Tibial nerve (tissue), 3 donors: ENCODE data around the gene LONRF3.

ENCODE experiments used
- POLR2A ChIP-seq, 2 donors: fragments of 450-650 bp; IDR thresholded peaks; one replicate each; pipeline ENCODE4 v1.6.1; 2017; ENCODE audit warnings: antibody characterized with exemption in 2 of 2, mild to moderate bottlenecking in 2 of 2, moderate library complexity in 2 of 2
- TF ChIP-seq, protein P1 (sequence below), 5 experiments: fragments of 200-600 bp in 3 of 5; fragments of 450-650 bp in 2 of 5; sonication (generic) in 3 of 5; IDR thresholded peaks; one replicate each; pipeline ENCODE4 v1.5.1; 2016 to 2019; ENCODE audit warnings: antibody characterized with exemption in 5 of 5, mild to moderate bottlenecking in 3 of 5, moderate library complexity in 2 of 5

DNA sequence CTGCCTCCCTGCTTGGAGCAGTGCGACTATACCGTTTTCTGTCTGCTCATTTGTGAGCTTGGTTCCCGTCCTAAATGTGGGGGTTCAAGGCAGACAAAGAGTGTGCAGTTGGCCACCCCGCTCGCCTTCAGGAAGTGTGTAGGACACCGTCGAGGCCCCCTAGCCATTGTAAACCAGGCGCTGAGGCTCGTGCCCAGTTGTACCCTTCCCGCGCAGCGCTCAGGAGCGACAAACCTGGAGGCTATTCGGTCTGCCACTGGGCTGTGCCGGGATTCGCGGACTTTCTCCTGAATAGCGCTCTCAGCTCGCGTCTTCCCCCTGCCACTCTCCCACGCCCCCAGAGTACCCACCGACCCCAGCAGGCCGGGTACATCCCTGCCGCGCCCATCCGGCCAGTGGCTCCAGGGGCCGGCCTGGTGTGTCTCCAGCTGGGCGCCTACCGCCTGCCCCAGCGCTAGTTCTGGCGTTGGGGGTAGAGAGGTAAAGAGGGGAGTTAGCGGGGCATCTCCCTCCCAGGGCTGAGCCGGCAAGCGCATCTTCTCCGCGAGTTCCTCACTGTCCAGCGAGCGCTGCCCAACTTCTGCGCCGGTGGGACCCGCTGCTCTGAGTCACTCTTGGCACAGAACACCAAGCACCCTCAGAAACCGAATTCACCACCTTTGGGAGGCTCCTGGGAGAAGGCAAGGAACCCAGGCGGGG is 880 bp upstream of the LONRF3 start:
- TF ChIP-seq, protein P1, sequence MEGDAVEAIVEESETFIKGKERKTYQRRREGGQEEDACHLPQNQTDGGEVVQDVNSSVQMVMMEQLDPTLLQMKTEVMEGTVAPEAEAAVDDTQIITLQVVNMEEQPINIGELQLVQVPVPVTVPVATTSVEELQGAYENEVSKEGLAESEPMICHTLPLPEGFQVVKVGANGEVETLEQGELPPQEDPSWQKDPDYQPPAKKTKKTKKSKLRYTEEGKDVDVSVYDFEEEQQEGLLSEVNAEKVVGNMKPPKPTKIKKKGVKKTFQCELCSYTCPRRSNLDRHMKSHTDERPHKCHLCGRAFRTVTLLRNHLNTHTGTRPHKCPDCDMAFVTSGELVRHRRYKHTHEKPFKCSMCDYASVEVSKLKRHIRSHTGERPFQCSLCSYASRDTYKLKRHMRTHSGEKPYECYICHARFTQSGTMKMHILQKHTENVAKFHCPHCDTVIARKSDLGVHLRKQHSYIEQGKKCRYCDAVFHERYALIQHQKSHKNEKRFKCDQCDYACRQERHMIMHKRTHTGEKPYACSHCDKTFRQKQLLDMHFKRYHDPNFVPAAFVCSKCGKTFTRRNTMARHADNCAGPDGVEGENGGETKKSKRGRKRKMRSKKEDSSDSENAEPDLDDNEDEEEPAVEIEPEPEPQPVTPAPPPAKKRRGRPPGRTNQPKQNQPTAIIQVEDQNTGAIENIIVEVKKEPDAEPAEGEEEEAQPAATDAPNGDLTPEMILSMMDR (IDR thresholded peaks at IDR 0.05) = no peak
- TF ChIP-seq POLR2A (IDR thresholded peaks at IDR 0.05) = no peak
